Right lobe of liver (tissue), 6 donors: ENCODE data around the gene TNRC6C. TPM values are rescaled to one million over a fixed set of nuclear protein-coding genes. Genes with fewer than 3 reads are reported as not detected.

Source experiments
- ATAC-seq, 4 donors: fragments of 200-7000 bp; cut with Tn5 transposase; one replicate each; pipeline ENCODE4 v1.9.1; 2020; ENCODE audit warnings: mild to moderate bottlenecking in 4 of 4, moderate library complexity in 4 of 4
- DNase-seq, 3 donors: peaks; one replicate each; pipeline ENCODE4 v3.0.0-alpha.2; 2020
- H3K27ac ChIP-seq, 3 donors: fragments of 200-600 bp; one replicate each; pipeline ENCODE4 v1.8.0; 2022
- H3K27me3 ChIP-seq, 2 donors: fragments of 200-600 bp; one replicate each; pipeline ENCODE4 v1.8.0; 2022
- H3K36me3 ChIP-seq, 4 donors: fragments of 200-600 bp; sonication (generic) in 1 of 4; one replicate each; pipeline versions ENCODE4 v1.5.1 to v1.8.0; 2017 to 2022; ENCODE audit warnings: control low read depth in 1 of 4
- H3K4me1 ChIP-seq, 4 donors: fragments of 200-600 bp; sonication (generic) in 1 of 4; one replicate each; pipeline versions ENCODE4 v1.5.1 to v1.8.0; 2017 to 2022; ENCODE audit warnings: control low read depth in 1 of 4
- H3K4me3 ChIP-seq, 3 donors: fragments of 200-600 bp; one replicate each; pipeline ENCODE4 v1.8.0; 2022
- H3K9me3 ChIP-seq, 4 donors: fragments of 200-600 bp; sonication (generic) in 1 of 4; one replicate each; pipeline versions ENCODE4 v1.5.1 to v1.8.0; 2017 to 2022; ENCODE audit warnings: control low read depth in 1 of 4
- POLR2A ChIP-seq: fragments of 450-650 bp; IDR thresholded peaks from one replicate; pipeline ENCODE4 v1.6.1; 2017; ENCODE audit warnings: antibody characterized with exemption, mild to moderate bottlenecking
- WGBS: methylation state at CpG from one replicate; pipeline ENCODE4 v1.1.6; 2018; ENCODE audit warnings: low coverage, low lambda C conversion rate; ENCODE audit not compliant: insufficient coverage; ENCODE audit errors: missing lambda C conversion rate; 5-methylcytosine and 5-hydroxymethylcytosine counted together
- intact Hi-C, 2 donors: fragments of 100-400 bp; cut with DNase I; formaldehyde crosslinking; loops; one replicate each; pipeline versions ENCODE4 v1.11.2 to v1.14.1; 2022
- total RNA-seq, 6 experiments: library from RNA; depleted of rRNA in 2 of 6; stranded (reverse); fragments of >200 nt in 2 of 6; fragmentation: NEBNext Ultra II Directional in 3 of 6; extraction: Animal tissue kit (Norgen Biotek cat#: 25700) in 3 of 6; gene quantifications; one replicate each; pipeline versions ENCODE4 v1.1.0 to v1.2.4, GENCODE V29; 2016 to 2023
- TF ChIP-seq, protein P1 (sequence below), 4 donors: fragments of 200-600 bp in 3 of 4; fragments of 450-650 bp in 1 of 4; IDR thresholded peaks; one replicate each; pipeline versions ENCODE4 v1.5.1 to v1.8.0; 2016 to 2022; ENCODE audit warnings: antibody characterized with exemption in 4 of 4, mild to moderate bottlenecking in 2 of 4
- donor health status: DM: no; HTN: yes; CAD: no.
- donor health status: DM: no; HTN: no; CAD: no.
- donor health status: DM: no; HTN: no; CAD: no.
- donor health status: DM: no; HTN: yes; CAD: no.
- donor health status: DM: no; HTN: yes; CAD: no.

Gene TNRC6C
- total RNA-seq, 6 experiments from 2014 or later, result 1.9 to 10.6 (median 7.7) TPM

- ATAC-seq (no peak), DNase-seq (no peak)
- H3K27ac ChIP-seq, result no peak overlapping the region
- intact Hi-C loops, result no loop called here
- WGBS, result 23% methylated on average over 5 of the region's 7 CpGs
- no peaks in the 10 kb centered on the region for H3K27me3 ChIP-seq
- no peak for TF ChIP-seq POLR2A
- TF ChIP-seq, protein P1, sequence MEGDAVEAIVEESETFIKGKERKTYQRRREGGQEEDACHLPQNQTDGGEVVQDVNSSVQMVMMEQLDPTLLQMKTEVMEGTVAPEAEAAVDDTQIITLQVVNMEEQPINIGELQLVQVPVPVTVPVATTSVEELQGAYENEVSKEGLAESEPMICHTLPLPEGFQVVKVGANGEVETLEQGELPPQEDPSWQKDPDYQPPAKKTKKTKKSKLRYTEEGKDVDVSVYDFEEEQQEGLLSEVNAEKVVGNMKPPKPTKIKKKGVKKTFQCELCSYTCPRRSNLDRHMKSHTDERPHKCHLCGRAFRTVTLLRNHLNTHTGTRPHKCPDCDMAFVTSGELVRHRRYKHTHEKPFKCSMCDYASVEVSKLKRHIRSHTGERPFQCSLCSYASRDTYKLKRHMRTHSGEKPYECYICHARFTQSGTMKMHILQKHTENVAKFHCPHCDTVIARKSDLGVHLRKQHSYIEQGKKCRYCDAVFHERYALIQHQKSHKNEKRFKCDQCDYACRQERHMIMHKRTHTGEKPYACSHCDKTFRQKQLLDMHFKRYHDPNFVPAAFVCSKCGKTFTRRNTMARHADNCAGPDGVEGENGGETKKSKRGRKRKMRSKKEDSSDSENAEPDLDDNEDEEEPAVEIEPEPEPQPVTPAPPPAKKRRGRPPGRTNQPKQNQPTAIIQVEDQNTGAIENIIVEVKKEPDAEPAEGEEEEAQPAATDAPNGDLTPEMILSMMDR (IDR thresholded peaks at IDR 0.05), result no peak
- peaks cover 0 to 6% (median 3%) of the 10 kb centered on the region in 4 donors for H3K4me1 ChIP-seq
- H3K4me3 ChIP-seq, result no peak overlapping the region
- H3K36me3 ChIP-seq, result no peaks in the 10 kb centered on the region
- H3K9me3 ChIP-seq, result no peaks in the 10 kb centered on the region
Observed at GRCh38 chr17:77915594-77916021, 42.9 kb upstream of the TNRC6C start.

- Histone ChIP-seq H3K4me1 (peaks cover 0 to 6% (median 3%) of the 10 kb centered on the region in 4 donors), H3K9me3 (no peaks in the 10 kb centered on the region), H3K27ac (no peak overlapping the region), H3K27me3 (no peaks in the 10 kb centered on the region), H3K36me3 (no peaks in the 10 kb centered on the region), H3K4me3 (no peak overlapping the region)
- WGBS, result 17% methylated on average over 6 of the region's 6 CpGs
- intact Hi-C loops, result no loop called here
- no peak for TF ChIP-seq POLR2A
- TF ChIP-seq, protein P1 (IDR thresholded peaks at IDR 0.05), result no peak
- no peak for DNase-seq
- no peak for ATAC-seq
Observed at GRCh38 chr17:77916264-77916663, 42.2 kb upstream of the TNRC6C start.

GRCh38 chr17:77916703-77917481, 41.6 kb upstream of the TNRC6C start:
- no peaks in the 10 kb centered on the region for H3K9me3 ChIP-seq
- ATAC-seq (peak; percentile 30 to 60 (median 53)), DNase-seq (no peak)
- intact Hi-C loops, result no loop called here
- WGBS, result 19% methylated on average over 15 of the region's 17 CpGs
- H3K27ac ChIP-seq, result no peak overlapping the region
- H3K4me3 ChIP-seq, result no peak overlapping the region
- H3K4me1 ChIP-seq, result peaks cover 0 to 6% (median 3%) of the 10 kb centered on the region in 4 donors
- no peaks in the 10 kb centered on the region for H3K36me3 ChIP-seq
- no peaks in the 10 kb centered on the region for H3K27me3 ChIP-seq
- TF ChIP-seq, protein P1 (IDR thresholded peaks at IDR 0.05), result no peak
- TF ChIP-seq POLR2A, result no peak

DNA sequence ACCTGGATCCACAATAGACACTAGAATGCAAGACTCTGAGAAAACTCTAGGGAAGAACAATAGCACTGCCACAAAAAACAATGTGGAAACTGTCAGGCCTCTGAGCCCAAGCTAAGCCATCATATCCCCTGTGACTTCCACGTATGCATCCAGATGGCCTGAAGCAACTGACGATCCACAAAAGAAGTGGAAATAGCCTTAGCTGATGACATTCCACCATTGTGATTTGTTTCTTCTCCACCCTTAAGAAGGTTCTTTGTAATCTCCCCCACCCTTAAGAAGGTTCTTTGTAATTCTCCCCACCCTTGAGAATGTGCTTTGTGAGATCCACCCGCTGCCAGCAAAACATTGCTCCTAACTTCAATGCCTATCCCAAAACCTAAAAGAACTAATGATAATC, 39.2 kb upstream of the TNRC6C start:
- no peak for TF ChIP-seq POLR2A
- TF ChIP-seq, protein P1 (IDR thresholded peaks at IDR 0.05), result no peak
- ATAC-seq (no peak), DNase-seq (no peak)
- H3K4me1 ChIP-seq, result peaks cover 0 to 6% (median 3%) of the 10 kb centered on the region in 4 donors
- no peak overlapping the region for H3K4me3 ChIP-seq
- WGBS, result 80% methylated on average over 3 of the region's 3 CpGs
- intact Hi-C loops, result no loop called here
- H3K9me3 ChIP-seq, result no peaks in the 10 kb centered on the region
- no peaks in the 10 kb centered on the region for H3K27me3 ChIP-seq
- no peak overlapping the region for H3K27ac ChIP-seq
- no peaks in the 10 kb centered on the region for H3K36me3 ChIP-seq
